GM23338 (cell line): ENCODE data around the gene RGN. TPM values are rescaled to one million over a fixed set of nuclear protein-coding genes. Genes with fewer than 3 reads are reported as not detected.

Experiments used
- CREB1 ChIP-seq: fragments of 250-450 bp; sonication (Bioruptor Pico); IDR thresholded peaks from 2 replicates; pipeline ENCODE4 v1.5.0; 2020; ENCODE audit warnings: low read depth, mild to moderate bottlenecking, moderate library complexity
- EZH2phosphoT487 ChIP-seq: fragments of 200-600 bp; sonication (generic); IDR thresholded peaks from one replicate; pipeline ENCODE4 v1.8.1; 2018; ENCODE audit warnings: antibody characterized with exemption; ENCODE audit not compliant: unreplicated experiment
- STAT1 ChIP-seq: IDR thresholded peaks from one replicate; pipeline ENCODE4 v1.6.1; 2016; ENCODE audit warnings: antibody characterized with exemption; ENCODE audit not compliant: unreplicated experiment
- ZNF114 ChIP-seq: fragments of 250-450 bp; sonication (Bioruptor Pico); IDR thresholded peaks from 2 replicates; pipeline ENCODE4 v1.5.0; 2020; ENCODE audit warnings: mild to moderate bottlenecking, moderate library complexity
- ZNF331 ChIP-seq: fragments of 250-450 bp; sonication (Bioruptor Pico); IDR thresholded peaks from 2 replicates; pipeline ENCODE4 v1.5.0; 2020; ENCODE audit warnings: low read depth, mild to moderate bottlenecking, moderate library complexity
- polyA plus RNA-seq: library from polyadenylated mRNA; unstranded; fragments of >200 nt; fragmentation: Nextera tagmentation; extraction: Ambion mirVana; gene quantifications from 2 replicates; pipeline ENCODE4 v1.2.1, GENCODE V29; 2016
- total RNA-seq: library from RNA; depleted of rRNA; stranded (reverse); fragments of >200 nt; shearing (Covaris generic); gene quantifications from 2 replicates; pipeline ENCODE4 v1.2.3, GENCODE V29; 2014
- TF ChIP-seq, protein P1 (sequence below): fragments of 250-450 bp; sonication (Bioruptor Pico); IDR thresholded peaks from 2 replicates; pipeline ENCODE4 v1.5.0; 2020; ENCODE audit warnings: mild to moderate bottlenecking, moderate library complexity
- TF ChIP-seq, protein P2 (sequence below), 2 experiments: fragments of 200-600 bp in 1 of 2; sonication (generic) in 1 of 2; conservative IDR thresholded peaks; 2 replicates each; pipeline versions ENCODE4 v1.5.1 to v1.6.1; 2016 to 2017; ENCODE audit warnings: antibody characterized with exemption in 2 of 2, low read depth in 2 of 2, mild to moderate bottlenecking in 2 of 2, moderate library complexity in 1 of 2
- TF ChIP-seq, protein P3 (sequence below): IDR thresholded peaks from 2 replicates; pipeline ENCODE4 v1.6.1; 2016; ENCODE audit warnings: antibody characterized with exemption

The RGN gene
- total and polyA plus RNA-seq, 2 experiments from 2014 or later, result 5.5 to 6.7 TPM

DNA sequence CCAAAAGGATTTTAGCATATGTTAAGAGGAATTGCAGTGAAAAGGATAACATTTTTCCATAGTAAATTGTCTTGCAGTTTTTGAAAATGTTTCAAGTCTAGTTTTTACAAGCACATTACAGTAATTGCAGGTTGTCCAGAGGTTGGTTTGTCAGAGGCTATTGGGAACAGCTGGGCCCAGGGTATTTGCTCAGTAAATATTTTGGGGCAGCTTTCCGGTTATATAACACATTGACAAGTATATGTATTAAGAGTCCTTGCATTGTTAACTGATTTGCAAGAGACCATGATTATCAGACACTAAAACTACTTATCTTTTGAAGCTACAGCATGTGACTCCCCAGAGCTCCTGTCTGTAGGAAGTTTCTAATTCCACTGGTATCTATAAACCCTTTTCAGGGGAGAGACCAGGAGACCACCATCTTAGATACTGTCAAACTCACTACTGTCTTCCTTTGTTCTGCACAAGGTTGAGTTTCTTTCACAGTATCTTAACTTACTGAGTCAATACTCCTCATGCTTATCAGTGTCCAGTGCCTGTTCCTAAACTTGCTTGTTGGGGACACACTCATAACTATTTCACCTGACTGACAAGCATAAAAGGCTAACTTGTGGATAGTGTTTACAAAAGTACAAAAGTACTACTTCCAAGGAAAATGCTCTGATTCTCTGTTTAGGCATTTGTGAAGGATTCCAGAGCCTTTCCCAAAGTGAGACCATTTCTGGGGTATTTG, 18.9 kb upstream of the RGN start (continued):
- TF ChIP-seq, protein P1, sequence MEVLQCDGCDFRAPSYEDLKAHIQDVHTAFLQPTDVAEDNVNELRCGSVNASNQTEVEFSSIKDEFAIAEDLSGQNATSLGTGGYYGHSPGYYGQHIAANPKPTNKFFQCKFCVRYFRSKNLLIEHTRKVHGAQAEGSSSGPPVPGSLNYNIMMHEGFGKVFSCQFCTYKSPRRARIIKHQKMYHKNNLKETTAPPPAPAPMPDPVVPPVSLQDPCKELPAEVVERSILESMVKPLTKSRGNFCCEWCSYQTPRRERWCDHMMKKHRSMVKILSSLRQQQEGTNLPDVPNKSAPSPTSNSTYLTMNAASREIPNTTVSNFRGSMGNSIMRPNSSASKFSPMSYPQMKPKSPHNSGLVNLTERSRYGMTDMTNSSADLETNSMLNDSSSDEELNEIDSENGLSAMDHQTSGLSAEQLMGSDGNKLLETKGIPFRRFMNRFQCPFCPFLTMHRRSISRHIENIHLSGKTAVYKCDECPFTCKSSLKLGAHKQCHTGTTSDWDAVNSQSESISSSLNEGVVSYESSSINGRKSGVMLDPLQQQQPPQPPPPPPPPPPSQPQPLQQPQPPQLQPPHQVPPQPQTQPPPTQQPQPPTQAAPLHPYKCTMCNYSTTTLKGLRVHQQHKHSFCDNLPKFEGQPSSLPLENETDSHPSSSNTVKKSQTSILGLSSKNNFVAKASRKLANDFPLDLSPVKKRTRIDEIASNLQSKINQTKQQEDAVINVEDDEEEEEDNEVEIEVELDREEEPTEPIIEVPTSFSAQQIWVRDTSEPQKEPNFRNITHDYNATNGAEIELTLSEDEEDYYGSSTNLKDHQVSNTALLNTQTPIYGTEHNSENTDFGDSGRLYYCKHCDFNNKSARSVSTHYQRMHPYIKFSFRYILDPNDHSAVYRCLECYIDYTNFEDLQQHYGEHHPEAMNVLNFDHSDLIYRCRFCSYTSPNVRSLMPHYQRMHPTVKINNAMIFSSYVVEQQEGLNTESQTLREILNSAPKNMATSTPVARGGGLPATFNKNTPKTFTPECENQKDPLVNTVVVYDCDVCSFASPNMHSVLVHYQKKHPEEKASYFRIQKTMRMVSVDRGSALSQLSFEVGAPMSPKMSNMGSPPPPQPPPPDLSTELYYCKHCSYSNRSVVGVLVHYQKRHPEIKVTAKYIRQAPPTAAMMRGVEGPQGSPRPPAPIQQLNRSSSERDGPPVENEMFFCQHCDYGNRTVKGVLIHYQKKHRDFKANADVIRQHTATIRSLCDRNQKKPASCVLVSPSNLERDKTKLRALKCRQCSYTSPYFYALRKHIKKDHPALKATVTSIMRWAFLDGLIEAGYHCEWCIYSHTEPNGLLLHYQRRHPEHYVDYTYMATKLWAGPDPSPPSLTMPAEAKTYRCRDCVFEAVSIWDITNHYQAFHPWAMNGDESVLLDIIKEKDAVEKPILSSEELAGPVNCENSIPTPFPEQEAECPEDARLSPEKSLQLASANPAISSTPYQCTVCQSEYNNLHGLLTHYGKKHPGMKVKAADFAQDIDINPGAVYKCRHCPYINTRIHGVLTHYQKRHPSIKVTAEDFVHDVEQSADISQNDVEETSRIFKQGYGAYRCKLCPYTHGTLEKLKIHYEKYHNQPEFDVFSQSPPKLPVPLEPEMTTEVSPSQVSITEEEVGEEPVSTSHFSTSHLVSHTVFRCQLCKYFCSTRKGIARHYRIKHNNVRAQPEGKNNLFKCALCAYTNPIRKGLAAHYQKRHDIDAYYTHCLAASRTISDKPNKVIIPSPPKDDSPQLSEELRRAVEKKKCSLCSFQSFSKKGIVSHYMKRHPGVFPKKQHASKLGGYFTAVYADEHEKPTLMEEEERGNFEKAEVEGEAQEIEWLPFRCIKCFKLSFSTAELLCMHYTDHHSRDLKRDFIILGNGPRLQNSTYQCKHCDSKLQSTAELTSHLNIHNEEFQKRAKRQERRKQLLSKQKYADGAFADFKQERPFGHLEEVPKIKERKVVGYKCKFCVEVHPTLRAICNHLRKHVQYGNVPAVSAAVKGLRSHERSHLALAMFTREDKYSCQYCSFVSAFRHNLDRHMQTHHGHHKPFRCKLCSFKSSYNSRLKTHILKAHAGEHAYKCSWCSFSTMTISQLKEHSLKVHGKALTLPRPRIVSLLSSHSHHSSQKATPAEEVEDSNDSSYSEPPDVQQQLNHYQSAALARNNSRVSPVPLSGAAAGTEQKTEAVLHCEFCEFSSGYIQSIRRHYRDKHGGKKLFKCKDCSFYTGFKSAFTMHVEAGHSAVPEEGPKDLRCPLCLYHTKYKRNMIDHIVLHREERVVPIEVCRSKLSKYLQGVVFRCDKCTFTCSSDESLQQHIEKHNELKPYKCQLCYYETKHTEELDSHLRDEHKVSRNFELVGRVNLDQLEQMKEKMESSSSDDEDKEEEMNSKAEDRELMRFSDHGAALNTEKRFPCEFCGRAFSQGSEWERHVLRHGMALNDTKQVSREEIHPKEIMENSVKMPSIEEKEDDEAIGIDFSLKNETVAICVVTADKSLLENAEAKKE (CRISPR knock-in tag), result no peak
- TF ChIP-seq STAT1 (no peak), EZH2phosphoT487 (no peak), CREB1 (CRISPR knock-in tag) (no peak), ZNF114 (CRISPR knock-in tag) (no peak), ZNF331 (CRISPR knock-in tag) (no peak)
- TF ChIP-seq, protein P2, sequence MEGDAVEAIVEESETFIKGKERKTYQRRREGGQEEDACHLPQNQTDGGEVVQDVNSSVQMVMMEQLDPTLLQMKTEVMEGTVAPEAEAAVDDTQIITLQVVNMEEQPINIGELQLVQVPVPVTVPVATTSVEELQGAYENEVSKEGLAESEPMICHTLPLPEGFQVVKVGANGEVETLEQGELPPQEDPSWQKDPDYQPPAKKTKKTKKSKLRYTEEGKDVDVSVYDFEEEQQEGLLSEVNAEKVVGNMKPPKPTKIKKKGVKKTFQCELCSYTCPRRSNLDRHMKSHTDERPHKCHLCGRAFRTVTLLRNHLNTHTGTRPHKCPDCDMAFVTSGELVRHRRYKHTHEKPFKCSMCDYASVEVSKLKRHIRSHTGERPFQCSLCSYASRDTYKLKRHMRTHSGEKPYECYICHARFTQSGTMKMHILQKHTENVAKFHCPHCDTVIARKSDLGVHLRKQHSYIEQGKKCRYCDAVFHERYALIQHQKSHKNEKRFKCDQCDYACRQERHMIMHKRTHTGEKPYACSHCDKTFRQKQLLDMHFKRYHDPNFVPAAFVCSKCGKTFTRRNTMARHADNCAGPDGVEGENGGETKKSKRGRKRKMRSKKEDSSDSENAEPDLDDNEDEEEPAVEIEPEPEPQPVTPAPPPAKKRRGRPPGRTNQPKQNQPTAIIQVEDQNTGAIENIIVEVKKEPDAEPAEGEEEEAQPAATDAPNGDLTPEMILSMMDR (conservative IDR thresholded peaks at IDR 0.05; ENCODE audit: low read depth in 2 of 2), result no peak
- TF ChIP-seq, protein P3, sequence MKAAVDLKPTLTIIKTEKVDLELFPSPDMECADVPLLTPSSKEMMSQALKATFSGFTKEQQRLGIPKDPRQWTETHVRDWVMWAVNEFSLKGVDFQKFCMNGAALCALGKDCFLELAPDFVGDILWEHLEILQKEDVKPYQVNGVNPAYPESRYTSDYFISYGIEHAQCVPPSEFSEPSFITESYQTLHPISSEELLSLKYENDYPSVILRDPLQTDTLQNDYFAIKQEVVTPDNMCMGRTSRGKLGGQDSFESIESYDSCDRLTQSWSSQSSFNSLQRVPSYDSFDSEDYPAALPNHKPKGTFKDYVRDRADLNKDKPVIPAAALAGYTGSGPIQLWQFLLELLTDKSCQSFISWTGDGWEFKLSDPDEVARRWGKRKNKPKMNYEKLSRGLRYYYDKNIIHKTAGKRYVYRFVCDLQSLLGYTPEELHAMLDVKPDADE, result no peak
